Stimulated activated CD8-positive, alpha-beta memory T cell treated with anti-CD3 and anti-CD28 coated beads, Interleukin-15, amount 100 ng/mL, for 4 hours (primary cell): ENCODE measurements around the gene AP2A1.
"Not testable (repeated sequence)": the region's sequence is repeated elsewhere in the genome, so short reads cannot be mapped to it uniquely, and the experiment has no call there.

ENCODE experiments used
- DNase-seq, 2 donors: peaks; one replicate each; pipeline ENCODE4 v3.0.0-alpha.2; 2020; ENCODE audit warnings: low read depth in 2 of 2

Gene AP2A1

DNA sequence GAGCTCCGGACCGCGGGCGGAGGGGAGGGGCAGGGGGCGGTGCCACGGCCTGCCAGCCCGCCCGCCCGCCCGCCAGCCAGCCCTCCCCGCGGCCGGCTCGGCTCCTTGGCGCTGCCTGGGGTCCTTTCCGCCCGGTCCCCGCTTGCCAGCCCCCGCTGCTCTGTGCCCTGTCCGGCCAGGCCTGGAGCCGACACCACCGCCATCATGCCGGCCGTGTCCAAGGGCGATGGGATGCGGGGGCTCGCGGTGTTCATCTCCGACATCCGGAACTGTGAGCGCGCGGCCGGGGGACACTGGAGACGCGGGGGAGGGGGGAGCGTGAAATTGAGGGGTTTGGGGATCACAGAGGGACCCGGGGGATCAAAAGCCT lies at the start of gene AP2A1:
TSS of gene AP2A1 (plus strand) at position 72 of the 370 bp plus-strand sequence. CDS start at position 205, 133 bp downstream.
- DNase-seq = no peak

DNA sequence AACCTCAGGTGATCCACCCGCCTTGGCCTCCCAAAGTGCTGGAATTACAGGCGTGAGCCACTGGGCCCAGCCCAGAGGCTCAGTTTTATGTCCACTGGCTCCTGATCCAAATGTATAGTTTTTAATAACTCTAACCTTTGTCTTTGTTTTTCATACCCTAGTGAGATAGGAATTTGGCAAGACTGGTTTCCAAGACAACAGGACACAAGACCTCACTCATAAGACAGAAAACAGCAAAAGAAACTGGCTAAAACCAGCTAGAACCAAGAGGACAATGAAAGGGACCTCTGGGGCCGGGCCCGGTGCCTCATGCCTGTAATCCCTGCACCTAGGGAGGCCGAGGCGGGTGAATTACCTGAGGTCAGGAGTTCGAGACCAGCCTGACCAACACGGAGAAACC lies 48.3 kb upstream of the AP2A1 start:
- DNase-seq = no peak

DNA sequence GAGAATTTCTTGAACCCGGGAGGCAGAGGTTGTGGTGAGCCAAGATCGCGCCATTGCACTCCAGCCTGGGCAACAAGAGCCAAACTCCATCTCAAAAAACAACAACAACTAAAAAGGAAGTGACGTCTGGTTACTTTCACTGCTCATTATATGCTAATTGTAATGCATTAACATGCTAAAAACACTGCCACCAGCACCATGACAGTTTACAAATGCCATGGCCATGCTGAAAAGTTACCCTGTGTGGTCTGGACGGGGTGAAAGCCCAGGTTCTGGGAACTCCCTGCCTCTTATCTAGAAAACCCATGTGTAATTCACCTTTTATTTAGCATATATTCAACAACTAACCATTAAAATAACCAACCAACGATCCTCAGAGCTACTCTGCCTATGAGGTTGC lies 47.8 kb upstream of the AP2A1 start:
- DNase-seq = no peak

DNA sequence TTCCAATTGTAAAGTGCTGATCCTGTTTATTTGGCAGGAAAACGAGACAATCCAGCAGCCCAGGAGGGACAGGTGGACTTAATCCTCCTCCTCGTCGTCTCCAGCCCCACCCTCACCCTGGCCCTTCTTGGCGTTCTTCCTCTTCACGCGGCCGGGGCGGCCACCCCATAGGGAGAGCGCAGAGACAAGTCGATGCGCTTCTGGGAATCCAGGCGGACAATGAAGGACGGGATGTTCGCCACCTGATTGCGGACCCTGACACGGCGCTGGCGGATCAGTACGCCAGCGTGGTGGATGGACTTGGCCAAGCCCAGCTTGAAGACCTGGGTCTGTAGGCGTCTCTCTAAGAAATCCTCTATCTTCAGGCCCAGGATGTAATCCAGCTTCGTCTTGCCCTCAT lies 47.4 kb upstream of the AP2A1 start:
- DNase-seq = not testable (repeated sequence)

DNA sequence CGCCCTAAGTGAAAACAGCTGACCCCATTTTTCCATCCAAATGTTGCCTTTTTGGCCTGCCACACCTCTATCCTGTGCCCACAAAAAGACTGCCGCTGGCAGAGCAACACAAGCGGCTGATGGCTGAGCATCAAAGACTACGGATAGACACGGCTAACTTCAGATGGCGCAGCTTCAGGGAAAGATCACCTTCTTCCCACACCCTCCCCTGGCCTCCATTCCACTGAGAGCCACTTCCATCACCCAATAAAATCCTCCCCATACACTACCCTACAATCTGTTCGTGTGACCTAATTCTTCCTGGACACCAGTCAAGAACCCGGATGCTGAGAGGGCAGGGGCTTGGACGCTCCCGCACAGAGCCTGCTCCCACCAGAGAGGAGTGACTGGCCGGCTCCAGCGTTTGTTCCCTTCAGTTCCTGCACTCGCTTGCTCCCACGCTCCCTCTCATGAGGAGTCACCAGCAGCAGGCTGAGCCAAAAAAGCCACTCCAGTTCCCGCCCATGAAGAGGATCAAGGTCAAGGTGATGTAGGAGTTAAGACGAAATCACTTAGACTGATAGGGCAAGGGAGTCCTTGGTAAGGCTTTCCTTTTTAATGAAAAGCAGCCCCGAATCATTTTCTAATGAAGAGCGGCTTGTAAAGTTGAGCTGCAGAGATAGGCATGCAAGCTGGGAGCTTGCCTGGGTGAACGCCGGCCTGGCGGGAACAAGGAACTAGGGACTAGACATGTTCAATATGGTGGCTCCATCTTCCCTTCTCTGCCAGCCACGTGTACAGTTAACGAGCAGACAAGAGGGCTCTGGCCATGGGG lies 39.4 kb upstream of the AP2A1 start:
- no peak for DNase-seq

DNA sequence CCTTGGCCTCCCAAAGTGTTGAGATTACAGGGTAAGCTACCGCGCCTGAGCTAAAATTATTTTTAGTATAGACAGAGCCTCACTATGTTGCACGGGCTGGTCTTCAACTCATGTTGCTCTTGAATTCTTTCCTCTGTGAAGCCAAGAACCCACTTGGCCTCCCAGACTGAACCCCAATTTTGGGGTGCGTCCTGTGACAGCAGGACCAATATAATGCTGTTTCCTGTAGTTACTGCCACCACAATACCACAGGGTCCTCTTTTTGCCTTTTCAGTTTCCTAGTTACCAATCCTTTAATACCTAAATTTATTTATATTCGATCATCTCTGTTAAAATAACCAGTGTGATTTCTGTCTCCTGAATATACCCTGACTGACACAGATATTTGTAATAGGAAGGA lies 36.6 kb upstream of the AP2A1 start:
- DNase-seq = no peak

DNA sequence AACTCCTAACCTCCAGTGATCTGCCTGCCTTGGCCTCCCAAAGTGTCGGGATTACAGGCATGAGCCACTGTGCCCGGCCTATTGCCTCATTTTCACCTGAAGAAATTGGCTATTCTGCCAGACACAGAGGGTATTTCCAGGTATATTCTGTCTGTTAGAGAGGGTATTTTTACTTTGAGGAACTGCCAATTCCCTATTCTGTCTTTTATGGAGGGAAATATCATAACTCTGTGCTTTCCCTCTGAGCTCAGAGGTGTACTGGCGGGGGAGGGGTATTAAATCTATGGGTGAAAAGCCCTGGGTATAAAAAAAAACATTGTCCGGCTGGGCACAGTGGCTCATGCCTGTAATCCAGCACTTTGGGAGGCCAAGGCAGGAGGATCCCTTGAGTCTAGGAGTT lies 28.5 kb upstream of the AP2A1 start:
- DNase-seq = no peak

DNA sequence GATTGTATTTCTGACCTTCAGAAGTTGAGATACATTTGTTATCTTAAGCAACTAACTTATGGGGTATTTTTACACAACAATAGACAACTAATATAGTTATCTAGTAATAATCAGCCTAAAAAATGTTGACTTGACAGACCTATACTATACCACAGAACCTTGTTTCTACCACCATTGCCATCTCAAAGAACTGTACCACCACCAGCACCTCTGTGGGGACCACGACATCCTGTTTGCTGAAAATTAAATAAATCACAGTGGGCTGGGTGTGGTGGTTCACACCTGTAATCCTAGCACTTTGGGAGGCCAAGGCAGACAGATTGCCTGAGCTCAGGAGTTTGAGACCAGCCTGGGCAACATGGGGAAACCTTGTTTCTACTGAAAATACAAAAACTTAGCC lies 27.7 kb upstream of the AP2A1 start:
- DNase-seq = no peak

DNA sequence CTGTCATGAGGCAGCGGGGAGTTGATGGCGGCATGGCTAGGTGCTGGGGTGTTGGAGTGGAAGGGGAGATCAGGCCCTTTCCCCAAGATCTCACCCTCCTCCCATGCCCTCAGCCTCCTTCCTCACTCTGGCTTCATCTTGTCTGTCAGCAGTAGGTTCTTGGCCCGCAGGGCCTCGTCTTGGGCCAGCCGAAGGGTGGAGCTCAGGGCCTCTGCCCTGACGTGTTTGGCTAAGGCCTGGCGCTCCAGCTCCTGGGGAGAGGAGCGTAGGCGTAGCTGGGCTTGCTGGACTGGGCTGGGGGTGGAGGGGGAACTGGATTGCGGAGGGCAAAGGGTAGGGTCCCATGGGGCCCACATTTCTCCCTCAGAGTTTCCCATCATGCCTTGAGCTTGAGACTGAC lies 26.9 kb upstream of the AP2A1 start:
- DNase-seq = no peak

DNA sequence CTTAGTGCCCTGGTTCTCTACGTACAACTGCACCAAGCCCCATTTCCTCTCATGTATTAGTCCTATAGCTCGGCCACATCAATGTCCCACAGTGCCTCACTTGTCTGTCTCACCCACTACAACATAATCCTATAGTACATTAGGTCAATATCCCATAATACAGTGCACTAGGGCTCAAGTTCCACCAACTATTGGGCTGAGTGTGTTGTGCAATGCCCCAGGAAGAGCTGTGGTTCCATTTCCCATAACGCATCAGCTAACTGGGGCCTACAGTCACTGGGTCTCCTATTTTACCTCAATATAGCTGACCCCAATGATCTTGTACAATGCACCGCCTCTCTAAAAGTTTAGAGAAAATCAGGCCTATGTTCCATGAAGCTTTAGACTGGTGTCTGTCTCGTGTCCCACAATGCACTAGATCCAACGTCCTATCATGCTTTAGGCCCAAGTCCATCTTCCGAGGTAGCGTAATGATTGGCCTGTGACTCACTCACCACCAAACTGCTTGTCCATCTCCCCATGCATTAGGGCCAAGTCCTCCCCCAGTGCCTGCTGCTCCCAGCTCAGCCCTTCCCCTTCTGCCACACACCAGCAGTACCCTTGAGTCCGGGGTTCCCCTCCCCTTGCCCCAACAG lies 25.5 kb upstream of the AP2A1 start:
- DNase-seq = no peak

DNA sequence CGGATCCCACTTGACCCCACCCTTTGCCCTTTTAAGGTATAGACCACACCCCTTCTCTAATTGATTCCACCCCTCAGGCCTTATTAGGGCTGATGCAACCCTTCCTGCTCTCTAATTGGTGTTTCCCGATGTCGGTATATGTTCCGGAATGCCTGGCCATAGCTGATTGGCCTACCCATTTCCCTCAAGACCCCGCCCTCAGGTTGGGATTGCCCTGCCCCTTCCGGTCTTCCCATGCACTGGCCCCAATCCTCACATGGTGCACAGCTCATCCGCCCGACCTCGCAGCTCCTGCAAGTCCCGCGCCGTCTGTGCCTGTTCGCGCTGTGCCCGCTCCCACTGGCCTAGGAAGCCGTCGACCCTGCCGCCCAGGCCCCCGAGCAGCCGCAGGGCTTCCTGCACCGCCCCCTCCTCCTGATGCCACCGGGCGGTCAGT lies 21.8 kb upstream of the AP2A1 start:
- no peak for DNase-seq

DNA sequence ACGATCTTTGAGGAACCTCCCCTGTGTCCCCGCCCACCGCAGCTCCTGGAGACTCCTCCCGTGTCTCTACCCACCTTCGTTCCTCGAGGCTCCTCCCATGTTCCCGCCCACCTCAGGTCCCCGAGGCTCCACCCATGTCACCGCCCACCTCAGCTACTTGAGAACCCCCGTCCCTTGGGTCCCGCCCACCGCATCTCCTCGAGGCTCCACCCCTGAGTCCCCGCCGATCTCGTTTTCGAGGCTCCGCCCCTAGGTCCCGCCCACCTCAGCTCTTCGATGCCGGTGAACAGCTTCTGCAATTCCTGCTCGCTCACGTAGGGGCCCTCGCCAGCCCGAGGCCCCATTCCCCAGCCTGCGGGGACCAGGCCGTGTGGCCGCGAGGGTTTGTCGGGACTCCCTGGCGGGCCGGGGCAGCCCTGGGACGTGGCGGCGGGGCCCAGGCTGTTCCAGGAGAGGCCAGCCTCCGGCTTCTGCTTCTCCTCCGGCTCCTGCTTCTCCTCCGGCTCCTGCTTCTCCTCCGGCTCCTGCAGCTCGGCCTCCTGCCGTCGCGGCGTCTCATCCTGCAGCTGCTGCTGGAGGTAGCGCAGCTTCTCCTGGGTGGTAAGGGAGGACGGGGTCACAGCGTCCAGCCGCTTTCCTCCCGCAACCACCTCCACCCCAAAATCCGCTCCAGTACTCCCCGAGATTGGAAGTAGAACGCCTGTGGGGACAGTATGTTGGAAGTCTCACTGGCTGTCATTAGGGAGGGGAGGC lies 20.4 kb upstream of the AP2A1 start:
- DNase-seq = peak in 1 of 2 donors; percentile 21

DNA sequence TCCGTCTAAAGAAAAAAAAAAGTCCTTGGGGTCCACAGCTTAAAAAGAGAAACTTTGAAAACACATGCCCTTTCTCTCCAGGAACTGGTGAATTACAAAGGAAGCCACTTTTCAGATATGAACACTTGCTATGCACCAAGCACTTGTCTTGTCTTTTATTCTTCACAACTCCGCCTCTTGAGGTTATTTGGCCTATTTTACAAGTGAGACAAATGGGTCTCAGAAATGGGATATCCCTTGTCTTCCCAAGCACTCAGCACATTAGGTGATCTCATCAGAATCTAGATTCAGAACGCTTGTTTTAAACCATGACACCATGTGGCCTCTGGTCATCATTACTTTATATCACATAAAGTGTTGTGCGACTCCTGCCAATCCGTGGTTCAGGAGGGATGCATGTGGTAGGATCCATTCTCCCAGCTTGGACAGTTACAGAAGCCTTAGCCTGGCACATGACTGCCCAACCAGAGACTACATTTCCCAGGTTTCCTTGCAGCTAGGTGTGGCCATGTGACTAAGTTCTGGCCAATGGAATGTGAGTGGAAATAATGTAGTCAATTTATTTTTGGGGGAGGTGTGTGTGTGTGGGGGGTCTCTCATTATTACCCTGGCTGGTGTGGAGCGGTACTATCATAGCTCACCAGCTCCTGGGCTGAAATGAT lies 17.6 kb upstream of the AP2A1 start:
- DNase-seq = no peak

DNA sequence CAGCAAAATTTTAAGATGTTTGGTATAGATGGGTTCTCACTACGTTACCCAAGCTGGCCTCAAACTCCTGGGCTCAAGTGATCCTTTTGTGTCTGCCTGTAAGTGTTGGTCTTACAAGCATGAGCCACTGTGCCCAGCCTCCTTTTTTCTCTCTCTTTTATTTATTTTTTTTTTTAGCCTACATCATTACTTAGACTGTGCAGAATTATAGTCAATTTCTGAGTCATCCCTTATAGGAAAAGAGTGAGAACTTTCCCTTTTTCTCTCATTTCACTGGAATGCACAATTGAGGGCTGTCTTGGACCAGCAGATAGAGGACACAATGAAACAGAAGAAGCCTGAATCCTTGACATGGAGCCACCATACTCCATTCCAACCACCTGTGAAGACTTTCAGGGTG lies 17.0 kb upstream of the AP2A1 start:
- DNase-seq = no peak

DNA sequence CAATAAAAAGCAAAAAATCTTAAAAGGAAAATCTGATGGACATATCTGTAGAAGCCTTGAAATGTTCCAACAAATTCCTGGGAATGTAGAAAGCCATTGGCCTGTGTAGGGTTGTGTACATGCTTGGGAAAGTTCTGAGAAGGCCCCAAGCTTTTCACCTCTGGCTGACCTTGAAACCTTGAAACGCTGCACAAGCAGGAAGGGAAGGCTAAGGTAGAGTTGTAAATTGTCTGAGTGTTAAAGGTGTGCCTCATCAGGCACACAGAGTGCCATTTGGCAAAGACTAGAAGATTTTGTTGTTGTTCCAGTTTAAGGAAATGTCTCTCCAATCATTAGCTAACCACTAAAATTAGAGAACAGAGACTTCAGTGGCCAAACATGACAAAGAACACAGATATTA lies 14.1 kb upstream of the AP2A1 start:
- DNase-seq = no peak

DNA sequence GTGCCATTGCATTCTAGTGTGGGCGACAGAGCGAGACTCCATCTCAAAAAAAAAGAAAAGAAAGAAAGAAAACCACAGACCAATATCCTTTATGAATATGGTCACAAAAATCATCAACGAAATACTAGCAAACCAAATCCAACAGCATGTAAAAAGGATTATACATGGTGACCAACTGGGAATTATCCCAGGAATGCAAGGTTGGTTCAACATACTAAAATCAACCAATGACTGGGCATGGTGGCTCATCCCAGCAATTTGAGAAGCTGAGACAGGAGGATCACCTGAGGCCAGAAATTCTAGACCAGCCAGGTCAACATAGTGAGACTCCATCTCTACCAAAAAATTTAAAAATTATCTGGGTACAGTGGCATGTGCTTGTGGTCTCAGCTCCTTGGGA lies 10.8 kb upstream of the AP2A1 start:
- no peak for DNase-seq

DNA sequence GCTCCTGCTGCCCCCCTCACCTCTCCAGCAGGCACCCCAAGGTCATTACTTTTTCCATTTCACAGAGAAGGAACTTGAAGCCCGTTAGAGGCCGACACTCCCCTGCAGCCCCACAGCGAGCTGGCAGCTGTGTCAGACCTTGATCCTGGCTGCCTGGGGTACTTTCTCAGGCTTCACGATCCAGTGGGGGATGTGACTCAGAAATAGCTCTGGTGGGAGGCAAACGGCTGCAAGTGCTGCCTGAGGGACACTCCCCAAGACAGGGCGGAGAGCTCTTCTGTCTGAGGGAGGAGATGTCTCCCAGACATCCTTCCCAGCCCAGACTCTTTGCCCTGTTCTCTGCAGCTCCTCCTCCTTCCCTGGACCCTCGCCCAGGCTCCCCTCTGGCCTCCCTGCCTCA lies 8.5 kb upstream of the AP2A1 start:
- no peak for DNase-seq

DNA sequence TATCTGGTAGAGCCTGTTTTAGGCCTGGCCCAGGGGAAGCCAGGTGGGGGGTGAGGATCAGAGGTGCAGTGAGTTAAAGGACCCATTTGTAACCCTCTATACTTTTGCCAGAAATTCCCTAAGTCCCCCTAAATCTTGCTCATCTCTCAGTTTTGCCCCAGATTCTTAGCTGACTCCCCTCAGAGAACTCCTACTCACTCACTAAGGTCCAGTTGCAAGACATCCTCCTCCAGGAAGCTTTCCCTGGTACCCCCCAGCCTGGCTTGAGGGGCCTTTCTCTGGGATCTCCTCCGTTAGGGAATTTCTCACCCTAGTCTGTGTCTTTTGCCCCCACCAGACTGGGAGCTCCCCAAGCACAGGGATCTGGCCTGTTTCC lies 5.6 kb upstream of the AP2A1 start:
- no peak for DNase-seq

DNA sequence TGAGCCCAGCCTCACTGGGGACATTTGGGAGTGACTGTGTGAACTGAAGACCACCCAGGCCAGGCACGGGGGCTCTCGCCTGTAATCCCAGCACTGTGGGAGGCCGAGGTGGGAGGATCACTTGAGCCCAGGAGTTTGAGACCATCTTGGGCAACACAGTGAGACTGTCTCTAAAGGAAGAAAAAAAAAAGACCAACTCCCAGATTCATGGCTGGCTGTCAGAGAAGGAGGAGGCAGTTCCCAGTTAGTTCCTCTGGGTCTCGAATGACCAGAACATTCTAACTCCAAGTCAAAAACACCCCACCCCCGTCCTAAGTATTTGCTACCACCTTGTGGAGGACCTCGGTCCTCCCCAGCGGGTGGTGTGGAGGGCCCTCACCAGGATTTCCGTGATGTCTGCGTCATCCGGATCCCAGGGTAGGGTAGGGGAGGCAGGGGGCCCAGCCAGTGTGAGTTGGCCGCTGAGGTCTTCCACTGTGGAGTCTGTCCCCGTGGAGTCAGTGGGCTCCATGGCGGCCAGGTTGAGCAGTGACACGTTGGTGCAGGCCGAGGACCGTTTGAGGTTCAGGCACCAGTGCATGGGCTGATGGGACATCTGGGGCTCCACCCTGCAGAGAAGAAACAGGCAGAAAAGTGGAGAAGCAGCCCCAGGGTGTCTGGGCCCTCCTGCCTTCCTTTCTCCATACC lies 5.0 kb upstream of the AP2A1 start:
- DNase-seq = no peak

DNA sequence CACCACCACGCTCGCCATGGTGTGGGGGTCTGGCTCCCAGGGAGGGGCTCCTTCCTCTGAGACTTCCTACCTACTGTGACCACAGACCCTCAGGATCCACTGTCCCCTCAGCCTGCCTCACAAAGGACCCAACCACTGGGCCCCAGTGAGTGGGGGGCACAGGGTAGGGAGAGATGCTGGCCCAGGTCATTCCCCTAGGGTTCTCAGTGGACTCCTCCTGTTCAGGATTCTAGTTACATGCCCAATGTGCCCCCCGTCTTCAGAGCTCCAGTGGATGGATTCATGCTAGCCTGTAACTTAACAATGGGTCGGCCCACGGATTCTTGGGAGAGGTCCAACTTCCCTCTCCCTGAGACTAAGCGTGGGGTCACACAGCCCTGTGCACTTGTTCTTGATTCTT lies 3.6 kb upstream of the AP2A1 start, which contains the start of gene TSKS:
TSS of gene TSKS (minus strand) at position 77 of the 400 bp plus-strand sequence. CDS start at position 18, 59 bp downstream.
- no peak for DNase-seq

DNA sequence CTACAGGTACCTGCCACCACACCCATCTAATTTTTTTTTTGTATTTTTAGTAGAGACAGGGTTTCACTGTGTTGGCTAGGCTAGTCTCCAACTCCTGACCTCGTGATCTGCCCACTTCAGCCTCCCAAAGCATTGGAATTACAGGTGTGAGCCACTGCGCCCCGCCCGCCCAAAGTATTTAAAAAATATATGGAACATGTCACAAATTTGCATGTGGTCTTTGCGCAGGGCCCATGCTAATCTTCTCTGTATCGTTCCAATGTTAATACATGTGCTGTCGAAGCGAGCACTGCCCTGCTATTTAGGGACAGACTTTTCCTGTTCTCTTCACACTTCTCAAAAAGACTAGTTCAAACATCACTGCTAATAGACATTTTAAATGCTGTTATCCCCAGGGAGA lies 2.5 kb upstream of the AP2A1 start:
- no peak for DNase-seq
